SK-N-SH (cell line): Measurements from ENCODE around the gene LENG8.
"Not testable (repeated sequence)": the region's sequence is repeated elsewhere in the genome, so short reads cannot be mapped to it uniquely, and the experiment has no call there.

Experiments used
- TEAD4 ChIP-seq: IDR thresholded peaks from 2 replicates; pipeline ENCODE4 v1.4.0; 2012; ENCODE audit warnings: mild to moderate bottlenecking, borderline replicate concordance; ENCODE audit not compliant: insufficient read depth
- YY1 ChIP-seq: IDR thresholded peaks from 2 replicates; pipeline ENCODE4 v1.4.0; 2012; ENCODE audit warnings: low read depth, mild to moderate bottlenecking
- TF ChIP-seq, protein P1 (sequence below): fragments of 200-600 bp; sonication (generic); IDR thresholded peaks from 2 replicates; pipeline ENCODE4 v1.6.1; 2017; ENCODE audit warnings: antibody characterized with exemption, mild to moderate bottlenecking, moderate library complexity
- TF ChIP-seq, protein P2 (sequence below): IDR thresholded peaks from 2 replicates; pipeline ENCODE4 v1.6.1; 2012; ENCODE audit warnings: mild to moderate bottlenecking, low read depth, low read length, moderate library complexity
- TF ChIP-seq, protein P3 (sequence below): IDR thresholded peaks from 2 replicates; pipeline ENCODE4 v1.4.0; 2012; ENCODE audit warnings: low read depth

DNA sequence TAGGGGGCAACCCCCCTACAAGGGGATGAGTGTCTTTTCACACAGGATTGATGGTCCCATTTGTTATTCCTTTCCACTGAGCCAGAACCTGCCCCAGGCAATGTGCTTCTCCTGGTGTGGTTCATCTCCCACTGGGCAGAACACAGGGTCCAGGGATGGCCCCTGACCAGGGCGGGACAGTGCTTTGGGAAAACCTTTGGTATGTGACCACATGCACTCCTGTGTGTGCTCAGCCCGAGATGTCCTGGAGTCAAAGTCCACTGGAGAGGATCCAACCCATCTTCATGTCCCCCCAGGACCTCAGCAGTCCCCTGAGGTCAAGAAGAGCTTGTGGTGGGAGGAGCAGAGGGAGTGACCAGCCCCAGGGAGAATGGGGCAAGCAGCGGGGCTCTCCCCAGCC is 59.5 kb downstream of the LENG8 start:
- TF ChIP-seq, protein P1, sequence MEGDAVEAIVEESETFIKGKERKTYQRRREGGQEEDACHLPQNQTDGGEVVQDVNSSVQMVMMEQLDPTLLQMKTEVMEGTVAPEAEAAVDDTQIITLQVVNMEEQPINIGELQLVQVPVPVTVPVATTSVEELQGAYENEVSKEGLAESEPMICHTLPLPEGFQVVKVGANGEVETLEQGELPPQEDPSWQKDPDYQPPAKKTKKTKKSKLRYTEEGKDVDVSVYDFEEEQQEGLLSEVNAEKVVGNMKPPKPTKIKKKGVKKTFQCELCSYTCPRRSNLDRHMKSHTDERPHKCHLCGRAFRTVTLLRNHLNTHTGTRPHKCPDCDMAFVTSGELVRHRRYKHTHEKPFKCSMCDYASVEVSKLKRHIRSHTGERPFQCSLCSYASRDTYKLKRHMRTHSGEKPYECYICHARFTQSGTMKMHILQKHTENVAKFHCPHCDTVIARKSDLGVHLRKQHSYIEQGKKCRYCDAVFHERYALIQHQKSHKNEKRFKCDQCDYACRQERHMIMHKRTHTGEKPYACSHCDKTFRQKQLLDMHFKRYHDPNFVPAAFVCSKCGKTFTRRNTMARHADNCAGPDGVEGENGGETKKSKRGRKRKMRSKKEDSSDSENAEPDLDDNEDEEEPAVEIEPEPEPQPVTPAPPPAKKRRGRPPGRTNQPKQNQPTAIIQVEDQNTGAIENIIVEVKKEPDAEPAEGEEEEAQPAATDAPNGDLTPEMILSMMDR: not testable (repeated sequence)
- TF ChIP-seq, protein P2, sequence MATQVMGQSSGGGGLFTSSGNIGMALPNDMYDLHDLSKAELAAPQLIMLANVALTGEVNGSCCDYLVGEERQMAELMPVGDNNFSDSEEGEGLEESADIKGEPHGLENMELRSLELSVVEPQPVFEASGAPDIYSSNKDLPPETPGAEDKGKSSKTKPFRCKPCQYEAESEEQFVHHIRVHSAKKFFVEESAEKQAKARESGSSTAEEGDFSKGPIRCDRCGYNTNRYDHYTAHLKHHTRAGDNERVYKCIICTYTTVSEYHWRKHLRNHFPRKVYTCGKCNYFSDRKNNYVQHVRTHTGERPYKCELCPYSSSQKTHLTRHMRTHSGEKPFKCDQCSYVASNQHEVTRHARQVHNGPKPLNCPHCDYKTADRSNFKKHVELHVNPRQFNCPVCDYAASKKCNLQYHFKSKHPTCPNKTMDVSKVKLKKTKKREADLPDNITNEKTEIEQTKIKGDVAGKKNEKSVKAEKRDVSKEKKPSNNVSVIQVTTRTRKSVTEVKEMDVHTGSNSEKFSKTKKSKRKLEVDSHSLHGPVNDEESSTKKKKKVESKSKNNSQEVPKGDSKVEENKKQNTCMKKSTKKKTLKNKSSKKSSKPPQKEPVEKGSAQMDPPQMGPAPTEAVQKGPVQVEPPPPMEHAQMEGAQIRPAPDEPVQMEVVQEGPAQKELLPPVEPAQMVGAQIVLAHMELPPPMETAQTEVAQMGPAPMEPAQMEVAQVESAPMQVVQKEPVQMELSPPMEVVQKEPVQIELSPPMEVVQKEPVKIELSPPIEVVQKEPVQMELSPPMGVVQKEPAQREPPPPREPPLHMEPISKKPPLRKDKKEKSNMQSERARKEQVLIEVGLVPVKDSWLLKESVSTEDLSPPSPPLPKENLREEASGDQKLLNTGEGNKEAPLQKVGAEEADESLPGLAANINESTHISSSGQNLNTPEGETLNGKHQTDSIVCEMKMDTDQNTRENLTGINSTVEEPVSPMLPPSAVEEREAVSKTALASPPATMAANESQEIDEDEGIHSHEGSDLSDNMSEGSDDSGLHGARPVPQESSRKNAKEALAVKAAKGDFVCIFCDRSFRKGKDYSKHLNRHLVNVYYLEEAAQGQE: not testable (repeated sequence)
- TF ChIP-seq TEAD4, YY1: not testable (repeated sequence)
- TF ChIP-seq, protein P3, sequence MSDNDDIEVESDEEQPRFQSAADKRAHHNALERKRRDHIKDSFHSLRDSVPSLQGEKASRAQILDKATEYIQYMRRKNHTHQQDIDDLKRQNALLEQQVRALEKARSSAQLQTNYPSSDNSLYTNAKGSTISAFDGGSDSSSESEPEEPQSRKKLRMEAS: not testable (repeated sequence)
